HG03064 (cell line): Measurements from ENCODE around the gene KDM2A.
"Not testable (repeated sequence)": the region's sequence is repeated elsewhere in the genome, so short reads cannot be mapped to it uniquely, and the experiment has no call there.

Experiments
- ATAC-seq: cut with Tn5 transposase; IDR thresholded peaks from one replicate; pipeline ENCODE4 v1.9.1; 2021; ENCODE audit warnings: low read depth; ENCODE audit not compliant: unreplicated experiment

The KDM2A gene

DNA sequence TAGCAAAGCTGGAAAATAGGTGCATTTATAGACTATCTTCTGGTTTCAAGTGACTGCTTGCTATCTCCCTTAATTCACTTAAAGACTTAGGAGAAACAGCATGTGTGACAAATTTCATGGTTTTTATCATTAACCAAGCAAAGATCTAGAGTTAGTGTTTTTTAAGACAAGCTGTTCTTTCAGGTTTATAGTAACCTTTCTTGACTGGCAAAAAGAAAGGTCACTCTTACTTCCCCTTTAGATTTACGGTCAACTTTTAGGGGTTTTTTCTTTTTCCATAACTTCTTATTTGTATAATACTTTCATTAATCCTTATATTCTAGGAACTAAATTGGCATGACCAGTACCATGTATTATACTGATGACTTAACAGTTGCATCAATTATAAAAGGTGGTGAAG, 46.6 kb downstream of the KDM2A start:
- ATAC-seq = no peak

DNA sequence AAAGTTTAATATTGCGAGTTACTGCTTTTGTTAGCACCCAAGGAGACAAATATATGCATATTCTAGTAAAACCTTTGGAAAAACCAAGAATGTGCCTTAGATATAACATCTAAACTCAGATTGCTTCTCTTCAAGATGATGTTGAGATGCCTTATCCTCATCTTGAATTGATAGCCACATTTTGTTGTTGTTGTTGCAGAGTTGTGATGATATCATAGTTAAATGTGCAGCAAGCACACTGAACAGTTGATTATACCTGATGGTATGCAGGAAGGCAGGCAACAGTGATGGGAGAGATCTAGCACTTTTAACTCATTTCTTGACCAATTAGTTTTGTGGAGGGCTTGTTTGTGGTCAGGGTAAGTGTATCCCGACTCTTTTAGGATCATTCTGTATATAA, 48.0 kb downstream of the KDM2A start:
- no peak for ATAC-seq

DNA sequence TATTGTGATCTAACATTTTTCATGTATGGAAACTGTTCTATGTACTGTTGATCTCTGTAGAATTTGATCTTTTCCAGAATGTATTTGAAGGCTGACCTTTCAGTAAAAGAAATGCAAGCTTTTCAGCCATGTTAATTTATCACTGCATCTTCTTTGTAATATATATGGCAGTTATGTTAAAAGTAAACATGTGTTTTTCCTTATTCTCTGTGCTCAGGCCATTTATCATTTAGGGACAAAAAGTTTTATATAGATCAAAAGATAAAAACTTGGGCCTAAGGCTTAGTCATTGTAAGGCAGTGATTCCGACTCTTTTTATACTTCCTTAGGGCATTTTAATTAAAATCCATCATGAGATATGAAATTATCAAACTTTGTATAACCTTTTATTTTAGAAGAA, 48.7 kb downstream of the KDM2A start:
- no peak for ATAC-seq

DNA sequence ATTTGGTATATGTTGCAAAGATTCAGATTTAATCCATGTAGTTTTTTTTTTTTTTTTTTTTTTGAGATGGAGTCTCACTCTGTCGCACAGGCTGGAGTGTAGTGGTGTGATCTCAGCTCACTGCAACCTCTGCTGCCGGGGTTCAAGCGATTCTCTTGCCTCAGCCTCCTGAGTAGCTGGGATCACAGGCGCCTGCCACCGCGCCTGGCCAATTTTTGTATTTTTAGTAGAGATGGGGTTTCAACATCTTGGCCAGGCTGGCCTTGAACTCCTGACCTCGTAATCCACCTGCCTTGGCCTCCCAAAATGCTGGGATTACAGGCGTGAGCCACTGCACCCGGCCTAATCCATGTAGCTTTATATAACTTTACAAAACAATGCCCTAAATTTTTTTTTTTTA, 49.8 kb downstream of the KDM2A start:
- not testable (repeated sequence) for ATAC-seq

DNA sequence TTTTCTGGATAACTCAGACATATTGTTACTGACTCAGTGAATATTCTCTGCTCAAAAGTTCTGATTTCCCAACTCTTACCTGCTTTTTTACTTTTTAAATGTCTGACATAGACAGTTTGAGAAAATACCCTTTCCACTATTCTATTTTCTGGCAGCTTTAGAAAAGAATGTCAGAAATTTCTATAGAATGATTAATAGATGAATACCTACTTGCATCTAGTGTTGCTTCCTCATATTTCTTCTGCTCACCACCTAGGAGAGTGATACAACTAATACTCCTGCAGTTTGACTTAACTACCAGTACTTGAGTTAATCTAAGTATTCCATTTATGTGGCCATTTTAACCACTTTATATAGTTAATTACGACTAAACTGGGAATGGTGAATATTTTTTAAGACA, 55.2 kb downstream of the KDM2A start:
- ATAC-seq = no peak

DNA sequence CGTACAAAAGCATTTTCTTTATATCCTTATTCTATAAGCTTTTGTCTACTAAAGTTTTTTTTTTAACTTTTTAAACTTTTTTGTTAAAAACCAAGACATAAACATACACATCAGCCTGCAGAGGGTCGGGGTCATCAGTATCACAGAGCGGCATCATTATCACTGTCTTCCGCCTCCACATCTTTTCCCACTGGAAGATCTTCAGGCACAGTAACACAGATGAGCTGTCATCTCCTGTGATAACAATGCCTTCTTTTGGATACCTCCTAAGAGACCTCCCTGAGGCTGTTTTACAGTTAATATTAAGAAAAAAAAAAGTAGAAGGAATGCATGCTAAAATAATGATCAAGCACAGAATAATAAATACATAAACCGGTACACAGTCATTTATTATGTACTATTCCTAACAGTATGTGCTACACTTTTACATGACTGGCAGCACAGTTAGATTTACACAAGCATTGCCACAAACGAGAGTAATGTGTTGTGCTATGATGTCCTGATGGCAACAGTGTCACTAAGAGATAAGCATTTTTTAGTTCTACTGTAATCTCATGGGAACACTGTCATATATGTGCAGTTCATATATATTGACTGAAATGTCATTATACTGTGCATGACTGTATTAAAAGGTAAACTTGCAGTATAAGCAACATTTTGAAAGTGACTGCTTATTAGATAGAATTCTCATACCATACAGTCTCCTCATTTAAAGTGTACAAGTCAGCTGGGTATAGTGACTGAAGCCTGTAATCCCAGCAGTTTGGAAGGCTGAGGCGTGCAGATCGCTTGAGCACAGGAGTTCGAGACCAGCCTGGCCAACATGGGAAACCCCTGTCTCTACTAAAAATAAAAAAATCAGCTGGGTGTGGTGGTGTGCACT, 58.6 kb downstream of the KDM2A start:
- ATAC-seq = no peak

DNA sequence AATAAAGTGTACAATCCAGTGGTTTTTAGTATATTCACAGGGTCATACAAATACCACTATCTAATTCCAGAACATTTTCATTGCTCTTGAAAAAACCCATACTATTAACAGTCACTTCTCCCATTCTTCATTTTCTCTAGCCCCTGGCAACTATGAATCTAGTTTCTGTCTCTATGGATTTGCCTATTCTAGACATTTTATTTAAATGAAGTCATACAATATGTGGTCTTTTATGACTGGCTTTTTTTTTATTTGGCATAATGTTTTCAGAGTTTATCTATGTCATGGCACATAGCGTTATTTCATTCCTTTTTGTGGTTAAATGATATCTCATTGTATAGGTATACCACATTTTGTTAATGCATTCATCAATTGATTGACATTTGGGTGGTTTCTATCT, 59.4 kb downstream of the KDM2A start:
- ATAC-seq = no peak

DNA sequence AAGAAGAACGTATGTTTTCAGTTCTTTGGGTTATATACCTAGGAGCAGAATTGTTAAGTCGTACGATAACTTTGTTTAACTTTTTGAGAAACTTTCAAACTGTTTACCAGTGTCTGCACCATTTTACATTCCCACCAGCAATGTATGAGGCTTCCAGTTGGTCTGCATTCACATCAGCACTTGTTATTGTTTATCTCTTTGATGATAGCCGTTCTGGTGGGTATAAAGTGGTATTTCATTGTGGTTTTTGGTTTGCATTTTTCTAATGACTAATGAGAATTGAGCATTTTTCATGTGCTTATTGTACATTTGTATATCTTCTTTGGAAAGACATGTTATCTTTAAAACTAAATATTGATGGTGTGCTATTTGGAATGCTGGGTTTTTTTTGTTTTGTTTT, 59.8 kb downstream of the KDM2A start:
- no peak for ATAC-seq

DNA sequence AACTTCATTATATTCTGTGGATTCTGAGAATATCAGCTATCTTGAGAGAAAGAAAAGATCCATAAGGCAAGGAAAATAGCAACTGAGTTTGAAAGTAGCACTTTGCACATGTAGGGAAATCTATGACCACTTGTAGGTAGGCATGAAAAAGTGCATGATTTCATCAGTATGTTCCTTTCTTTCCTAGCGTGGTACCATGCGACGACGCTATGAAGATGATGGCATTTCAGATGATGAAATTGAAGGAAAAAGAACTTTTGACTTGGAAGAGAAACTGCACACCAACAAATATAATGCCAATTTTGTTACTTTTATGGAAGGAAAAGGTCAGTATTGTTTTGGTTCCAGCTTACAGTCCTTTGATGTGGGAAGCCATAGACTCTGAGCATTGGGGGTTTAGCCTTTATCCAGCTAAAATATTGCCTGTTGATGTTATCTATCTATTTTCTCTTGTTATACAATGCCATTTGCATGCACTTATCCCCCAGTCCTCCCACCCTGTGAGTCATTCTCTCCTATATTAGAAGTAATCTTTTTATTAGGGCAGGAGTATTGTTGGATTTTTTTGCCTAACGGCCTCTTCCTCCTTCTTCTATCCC, 60.9 kb downstream of the KDM2A start:
- no peak for ATAC-seq

DNA sequence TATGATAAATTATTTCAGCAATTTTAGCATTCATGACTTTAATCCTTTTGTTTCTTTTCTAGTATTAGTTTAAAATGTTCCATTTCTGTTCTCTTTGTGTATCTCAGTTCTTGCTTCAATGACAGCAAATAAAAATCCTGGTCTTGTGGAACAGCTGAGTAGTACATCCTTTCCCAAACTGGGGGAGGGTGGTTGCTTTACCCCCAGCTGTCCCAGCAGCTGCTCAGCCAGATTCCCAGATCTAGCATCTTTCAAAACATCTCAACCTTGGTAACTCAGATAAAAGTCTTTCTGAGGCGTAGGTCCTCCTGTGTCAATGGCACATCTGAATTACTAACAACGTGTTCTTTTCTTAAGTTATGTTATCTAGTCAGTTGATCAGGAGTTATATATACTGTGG, 75.0 kb downstream of the KDM2A start:
- ATAC-seq = no peak

DNA sequence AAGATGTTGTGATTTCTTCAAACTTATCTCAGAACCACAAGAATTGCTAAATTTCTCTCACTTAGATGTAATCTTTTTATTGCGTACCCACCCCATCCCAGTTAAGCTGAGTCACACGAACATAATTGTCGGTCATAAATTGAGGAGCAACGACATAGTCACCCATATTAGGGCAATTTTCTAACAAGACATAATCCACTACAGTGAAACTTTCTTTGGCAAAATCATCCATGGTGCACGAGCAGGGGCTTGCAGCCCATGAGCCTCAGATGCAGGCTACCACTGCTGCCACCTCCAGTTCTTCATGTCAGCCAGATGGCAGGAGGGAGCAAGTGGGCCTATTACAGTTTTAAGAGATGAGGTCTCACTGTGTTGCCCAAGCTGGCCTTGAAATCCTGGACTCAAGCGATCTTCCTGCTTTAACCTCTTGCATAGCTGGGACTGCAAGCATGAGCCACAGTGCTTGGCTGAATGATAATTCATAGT, 77.0 kb downstream of the KDM2A start:
- no peak for ATAC-seq

DNA sequence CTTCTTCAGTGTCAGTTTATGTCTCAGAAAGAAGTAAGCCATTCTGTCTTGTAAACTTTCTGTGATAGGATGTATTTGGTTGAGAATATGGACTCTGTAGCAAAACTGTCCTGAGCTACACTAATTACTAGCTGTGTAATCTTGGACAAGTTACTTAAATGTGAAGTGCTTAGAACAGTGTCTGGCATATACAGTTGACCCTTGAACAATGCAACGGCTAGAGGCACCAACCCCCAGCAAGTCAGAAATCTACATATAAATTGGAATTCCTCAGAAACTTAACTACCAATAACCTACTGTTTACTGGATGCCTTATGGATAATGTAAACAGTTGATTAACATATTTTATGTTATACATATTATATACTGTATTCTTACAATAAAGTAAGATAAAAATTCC, 78.5 kb downstream of the KDM2A start:
- no peak for ATAC-seq

DNA sequence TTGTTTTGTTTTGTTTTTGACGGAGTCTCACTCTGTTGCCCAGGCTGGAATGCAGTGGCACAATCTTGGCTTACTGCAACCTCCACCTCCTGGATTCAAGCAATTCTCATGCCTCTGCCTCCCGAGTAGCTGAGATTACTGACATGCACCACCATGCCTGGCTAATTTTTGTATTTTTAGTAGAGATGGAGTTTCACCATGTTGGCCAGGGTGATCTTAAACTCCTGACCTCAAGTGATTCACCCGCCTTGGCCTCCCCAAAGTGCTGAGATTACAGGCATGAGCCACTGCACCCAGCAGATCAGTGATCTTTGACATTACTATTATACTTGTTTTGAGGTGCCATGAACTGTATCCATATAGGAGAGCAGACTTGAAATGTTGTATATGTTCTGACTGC, 79.7 kb downstream of the KDM2A start:
- ATAC-seq = not testable (repeated sequence)

DNA sequence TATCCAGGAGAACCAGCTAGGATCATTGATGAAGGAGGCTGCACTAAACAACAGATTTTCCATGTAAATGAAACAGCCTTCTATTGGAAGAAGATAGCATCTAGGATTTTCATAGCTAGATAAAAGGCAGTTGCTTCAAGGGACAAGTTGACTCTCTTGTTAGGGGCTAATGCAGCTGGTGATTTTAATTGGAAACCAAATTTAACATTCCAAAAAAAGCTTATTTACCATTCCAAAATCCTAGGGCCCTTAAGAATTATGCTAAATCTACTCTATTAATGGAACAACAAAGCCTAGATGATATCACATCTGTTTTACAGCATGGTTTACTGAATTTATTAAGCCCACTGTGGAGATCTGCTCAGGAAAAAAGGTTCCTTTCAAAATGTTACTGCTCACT, 80.7 kb downstream of the KDM2A start:
- ATAC-seq = no peak

DNA sequence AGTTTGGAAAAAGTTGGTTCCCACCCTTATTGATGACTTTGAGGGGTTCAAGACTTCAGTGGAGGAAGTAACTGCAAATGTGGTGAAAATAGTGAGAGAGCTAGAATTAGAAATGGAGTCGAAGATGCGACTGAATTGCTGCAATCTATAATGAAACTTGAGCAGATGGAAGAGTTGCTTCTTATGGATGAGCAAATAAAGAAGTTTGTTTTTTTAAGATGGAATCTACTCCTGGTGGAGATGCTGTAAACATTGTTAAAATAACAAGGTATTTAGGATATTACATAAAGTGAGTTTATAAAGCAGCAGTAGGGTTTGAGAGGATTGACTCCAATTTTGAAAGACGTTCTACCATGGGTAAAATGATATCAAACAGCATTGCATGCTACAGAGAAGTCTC, 83.0 kb downstream of the KDM2A start:
- ATAC-seq = no peak

DNA sequence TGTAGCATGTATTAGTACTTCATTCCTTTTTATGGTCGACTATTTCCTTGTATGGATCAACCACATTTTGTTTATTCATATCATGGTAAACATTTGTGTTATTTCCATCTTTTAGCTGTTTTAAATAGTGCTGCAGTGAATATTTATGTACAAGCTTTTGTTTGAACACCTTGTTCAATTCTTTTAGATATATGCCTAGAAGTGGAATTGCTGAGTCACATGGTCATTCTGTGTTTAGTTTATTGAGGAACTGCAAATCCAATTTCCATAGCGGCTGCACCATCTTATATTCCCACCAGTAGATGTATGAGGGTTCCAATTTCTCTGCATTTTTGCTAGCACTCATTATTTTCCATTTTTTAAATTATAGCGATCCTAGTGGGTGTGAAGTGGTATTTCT, 85.8 kb downstream of the KDM2A start:
- no peak for ATAC-seq

DNA sequence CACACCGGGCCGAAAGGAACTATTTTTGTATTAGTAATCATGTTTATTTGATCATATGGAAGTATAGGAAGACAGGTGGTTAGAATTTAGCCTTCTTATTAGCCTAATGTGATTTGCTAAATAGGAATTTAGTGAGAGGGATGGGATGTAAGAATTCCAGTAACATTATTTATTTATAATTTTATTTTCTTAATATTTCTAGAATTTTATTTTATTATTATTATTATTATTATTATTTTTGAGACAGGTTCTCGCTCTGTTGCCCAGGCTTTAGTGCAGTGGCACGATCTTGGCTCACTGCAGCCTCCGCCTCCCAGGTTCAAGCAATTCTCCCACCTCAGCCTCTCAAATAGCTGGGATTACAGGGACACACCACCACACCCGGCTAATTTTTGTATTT, 90.2 kb downstream of the KDM2A start:
- not testable (repeated sequence) for ATAC-seq

DNA sequence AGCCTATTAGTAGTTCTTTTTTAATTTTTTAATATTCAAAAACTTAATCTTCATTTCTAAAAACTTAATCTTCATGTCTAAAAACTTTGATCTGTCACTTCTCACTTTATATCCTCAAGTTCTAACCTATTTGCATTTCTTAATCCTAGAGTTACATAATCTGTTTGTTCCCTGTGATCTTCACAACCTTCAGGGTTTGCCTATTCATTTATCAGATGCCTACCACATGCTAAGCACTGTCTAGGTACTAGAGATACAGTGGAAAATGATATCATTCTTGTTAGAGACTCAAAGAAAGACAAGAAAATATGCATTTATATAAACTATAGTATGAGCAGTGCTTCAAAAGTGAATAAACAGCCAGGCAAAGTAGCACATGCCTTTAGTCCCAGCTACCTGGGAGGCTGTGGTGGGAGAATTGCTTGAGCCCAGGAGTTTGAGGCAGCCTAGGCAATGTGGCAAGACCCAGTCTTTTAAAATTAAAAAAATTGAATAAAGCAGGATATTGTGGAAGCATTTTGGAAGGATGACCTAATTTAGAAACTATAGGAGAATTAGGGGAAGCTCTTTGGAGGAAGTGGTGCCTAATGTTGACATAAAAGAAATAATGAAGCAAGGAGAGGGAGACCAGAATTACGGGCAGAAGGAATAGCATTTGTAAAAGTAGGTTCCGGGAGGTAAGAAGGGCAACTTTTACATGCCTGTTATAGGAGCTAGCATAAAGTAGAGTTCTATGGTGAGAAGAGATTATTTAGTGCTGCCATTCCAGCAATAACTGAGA, 92.8 kb downstream of the KDM2A start:
- ATAC-seq = no peak

DNA sequence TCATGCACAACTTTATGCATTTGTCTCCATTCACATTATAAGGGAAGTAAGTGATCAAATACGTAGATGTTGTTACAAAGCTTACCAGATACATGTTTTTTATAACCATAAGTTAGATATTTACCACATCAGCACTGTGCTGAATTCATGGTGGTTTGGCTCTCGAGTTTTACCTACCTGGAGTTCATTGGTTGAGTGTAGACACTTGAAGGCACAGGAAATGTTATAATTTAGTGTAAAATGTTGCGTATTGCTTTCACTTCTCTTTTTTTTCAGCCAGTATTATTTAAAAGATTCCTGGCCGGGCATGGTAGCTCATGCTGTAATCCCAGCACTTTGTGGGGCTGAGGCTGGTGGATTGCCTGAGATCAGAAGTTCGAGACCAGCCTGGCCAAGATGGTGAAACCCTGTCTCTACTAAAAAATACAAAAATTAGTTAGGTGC, 94.1 kb downstream of the KDM2A start:
- no peak for ATAC-seq

DNA sequence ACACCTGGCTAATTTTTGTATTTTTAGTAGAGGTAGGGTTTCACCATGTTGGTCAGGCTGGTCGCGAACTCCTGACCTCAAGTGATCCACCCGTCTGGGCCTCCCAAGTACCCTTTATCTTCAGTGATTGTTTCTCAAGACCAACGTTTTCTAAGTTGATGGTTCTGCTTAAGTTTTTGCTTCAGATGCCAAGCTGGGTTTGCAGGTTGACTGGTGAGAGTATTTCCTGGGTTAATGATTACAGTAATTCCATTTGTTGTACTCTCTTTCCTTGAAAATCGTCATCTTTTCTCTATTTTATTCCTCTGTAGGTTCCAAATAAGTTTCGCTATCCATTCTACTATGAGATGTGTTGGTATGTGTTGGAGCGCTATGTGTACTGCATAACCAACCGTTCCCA, 108.7 kb downstream of the KDM2A start:
- ATAC-seq = no peak

DNA sequence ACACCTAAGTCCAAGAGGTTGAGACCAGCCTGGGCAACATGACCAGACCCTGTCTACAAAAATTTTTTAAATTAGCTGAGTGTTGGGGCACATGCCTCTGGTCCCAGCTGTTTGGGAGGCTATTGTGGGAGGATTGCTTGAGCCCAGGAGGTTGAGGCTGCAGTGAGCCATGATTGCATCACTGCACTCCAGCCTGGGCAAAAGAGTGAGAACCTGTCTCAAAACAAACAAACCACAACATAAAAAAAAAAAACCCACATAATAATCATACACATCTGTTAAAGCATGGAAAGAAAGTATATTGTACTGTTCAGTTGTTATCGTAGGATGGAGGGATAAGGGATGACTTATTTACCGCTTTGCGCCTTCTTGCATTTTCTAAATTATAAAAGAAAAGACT, 111.3 kb downstream of the KDM2A start:
- no peak for ATAC-seq
